GM19468 (cell line): Measurements from ENCODE around the gene MISP.

Source experiments
- ATAC-seq: cut with Tn5 transposase; IDR thresholded peaks from one replicate; pipeline ENCODE4 v1.9.1; 2021; ENCODE audit warnings: mild to moderate bottlenecking, moderate library complexity, moderate number of reproducible peaks; ENCODE audit not compliant: unreplicated experiment; ENCODE audit errors: extremely low read depth

MISP gene

GRCh38 chr19:805600-806550 lies 55.0 kb downstream of the MISP start:
- ATAC-seq: no peak

GRCh38 chr19:806815-807421 lies 56.0 kb downstream of the MISP start:
- no peak for ATAC-seq

DNA sequence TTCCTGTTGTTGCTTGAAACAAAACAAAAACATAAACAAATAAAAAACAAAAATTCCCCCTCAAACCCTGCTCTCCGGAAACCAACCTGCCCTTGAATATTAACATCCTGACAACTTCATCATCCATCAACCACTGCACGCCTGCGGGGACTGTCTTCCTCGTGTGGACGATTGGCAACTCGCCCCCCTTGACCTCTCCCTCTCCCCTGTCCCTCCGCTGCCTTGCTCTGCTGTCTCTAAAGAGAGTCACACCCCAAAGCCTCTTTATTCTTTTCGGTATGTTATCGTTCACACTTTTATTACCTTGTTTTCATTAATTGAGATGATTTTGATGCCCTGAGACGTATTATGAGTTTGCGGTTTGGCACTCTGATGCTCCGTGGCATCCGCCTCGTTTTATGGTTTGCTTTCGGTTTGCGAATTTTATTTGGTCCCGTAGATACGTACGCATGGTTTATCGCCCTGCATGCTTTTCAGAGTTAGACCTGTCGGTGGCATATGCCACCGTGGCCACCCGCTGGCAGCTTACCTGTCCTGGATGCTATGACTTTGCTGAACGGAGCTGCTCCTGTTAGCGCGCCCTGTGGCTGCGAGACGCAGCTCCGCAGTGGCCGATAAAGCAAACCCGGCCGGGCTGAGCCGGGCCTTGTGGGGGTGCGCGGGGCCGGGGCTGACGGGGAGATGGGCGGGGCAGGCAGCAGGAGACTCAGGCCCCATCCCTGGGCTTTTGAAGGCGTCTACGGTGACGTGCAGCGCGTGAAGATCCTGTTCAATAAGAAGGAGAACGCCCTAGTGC lies 56.9 kb downstream of the MISP start:
- ATAC-seq: no peak

GRCh38 chr19:808423-808775 lies 57.5 kb downstream of the MISP start:
- ATAC-seq: no peak

DNA sequence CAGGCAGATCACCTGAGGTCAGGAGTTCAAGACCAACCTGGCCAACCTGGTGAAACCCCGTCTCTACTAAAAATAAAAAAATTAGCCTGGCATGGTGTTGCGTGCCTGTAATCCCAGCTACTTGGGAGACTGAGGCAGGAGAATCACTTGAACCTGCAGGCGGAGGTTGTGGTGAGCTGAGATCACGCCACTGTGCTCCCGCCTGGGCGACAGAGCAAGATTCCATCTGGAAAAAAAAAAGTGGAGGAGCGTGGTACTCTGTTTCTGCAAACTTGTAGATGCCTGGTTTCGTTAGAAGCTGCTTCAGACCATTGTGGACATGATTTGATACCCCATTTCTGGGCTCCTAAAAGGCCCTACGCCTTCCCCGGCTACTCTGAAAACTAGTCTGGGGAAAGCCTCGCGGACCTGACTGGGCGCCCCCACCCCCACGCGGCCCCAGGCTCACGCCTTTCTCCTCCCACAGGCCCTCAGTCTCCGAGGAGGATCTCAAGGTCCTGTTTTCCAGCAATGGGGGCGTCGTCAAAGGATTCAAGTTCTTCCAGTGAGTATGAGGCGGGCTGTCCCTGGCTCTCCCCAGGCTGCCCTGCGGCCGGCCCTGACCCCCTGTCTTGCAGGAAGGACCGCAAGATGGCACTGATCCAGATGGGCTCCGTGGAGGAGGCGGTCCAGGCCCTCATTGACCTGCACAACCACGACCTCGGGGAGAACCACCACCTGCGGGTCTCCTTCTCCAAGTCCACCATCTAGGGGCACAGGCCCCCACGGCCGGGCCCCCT lies 59.4 kb downstream of the MISP start:
- no peak for ATAC-seq

- no peak for ATAC-seq
Measured at GRCh38 chr19:810883-811489, 60.1 kb downstream of the MISP start.

DNA sequence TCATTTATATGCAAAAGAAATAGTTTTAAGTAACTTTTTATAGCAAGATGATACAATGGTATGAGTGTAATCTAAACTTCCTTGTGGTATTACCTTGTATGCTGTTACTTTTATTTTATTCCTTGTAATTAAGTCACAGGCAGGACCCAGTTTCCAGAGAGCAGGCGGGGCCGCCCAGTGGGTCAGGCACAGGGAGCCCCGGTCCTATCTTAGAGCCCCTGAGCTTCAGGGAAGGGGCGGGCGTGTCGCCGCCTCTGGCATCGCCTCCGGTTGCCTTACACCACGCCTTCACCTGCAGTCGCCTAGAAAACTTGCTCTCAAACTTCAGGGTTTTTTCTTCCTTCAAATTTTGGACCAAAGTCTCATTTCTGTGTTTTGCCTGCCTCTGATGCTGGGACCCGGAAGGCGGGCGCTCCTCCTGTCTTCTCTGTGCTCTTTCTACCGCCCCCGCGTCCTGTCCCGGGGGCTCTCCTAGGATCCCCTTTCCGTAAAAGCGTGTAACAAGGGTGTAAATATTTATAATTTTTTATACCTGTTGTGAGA lies 60.7 kb downstream of the MISP start:
- ATAC-seq: no peak

DNA sequence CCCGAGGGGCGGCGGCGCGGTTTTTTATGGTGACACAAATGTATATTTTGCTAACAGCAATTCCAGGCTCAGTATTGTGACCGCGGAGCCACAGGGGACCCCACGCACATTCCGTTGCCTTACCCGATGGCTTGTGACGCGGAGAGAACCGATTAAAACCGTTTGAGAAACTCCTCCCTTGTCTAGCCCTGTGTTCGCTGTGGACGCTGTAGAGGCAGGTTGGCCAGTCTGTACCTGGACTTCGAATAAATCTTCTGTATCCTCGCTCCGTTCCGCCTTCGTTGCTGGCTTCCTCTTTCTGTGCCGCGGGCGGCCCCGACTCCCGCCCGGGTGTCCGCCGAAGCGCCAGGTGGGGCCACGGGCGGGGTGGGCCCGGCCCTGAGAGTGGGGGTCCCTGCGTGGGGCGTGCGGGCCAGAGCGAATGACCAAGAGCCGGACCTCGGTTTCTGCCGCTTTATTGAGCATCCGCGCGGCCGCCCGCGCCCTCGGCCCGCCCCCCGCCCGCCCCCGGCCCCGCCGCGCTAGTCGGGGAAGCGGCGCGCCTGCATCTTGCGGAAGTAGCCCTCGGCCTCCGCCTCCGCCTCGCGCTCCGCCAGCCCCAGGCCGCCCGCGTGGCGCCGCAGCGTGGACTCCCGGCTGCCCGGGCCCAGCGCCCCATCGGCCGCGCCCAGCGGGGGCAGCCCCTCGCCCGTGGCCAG lies 61.3 kb downstream of the MISP start:
- no peak for ATAC-seq

DNA sequence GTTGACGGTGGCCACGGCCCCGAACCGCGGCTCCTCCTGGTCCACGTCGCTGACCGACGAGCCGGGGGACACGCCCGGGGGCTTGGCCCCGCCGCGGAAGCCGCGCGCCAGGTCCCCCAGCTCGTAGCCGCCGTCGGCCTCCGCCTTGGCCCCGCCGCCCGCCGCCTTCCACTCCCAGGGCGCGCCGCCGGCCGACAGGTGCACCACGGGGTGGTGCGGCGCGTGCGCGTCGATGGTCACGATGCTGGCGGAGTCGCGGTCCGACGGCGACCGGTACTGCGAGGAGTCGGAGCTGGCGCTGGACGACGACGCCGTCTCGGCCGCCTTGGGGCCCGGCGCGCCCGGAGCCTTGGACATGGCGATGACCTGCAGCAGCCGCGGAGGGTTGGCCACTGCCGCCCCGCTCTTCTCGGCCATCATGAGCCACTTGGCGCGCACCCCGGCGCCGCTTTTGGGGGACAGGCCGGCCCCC lies 61.9 kb downstream of the MISP start:
- no peak for ATAC-seq

GRCh38 chr19:813219-814151 lies 62.6 kb downstream of the MISP start:
- ATAC-seq: no peak
